Rectal smooth muscle tissue (tissue), 1 donor: ENCODE measurements around the gene ZBTB1.
"Not testable (repeated sequence)": the region's sequence is repeated elsewhere in the genome, so short reads cannot be mapped to it uniquely, and the experiment has no call there.

Source experiments
- H3K27ac ChIP-seq: one replicate; pipeline ENCODE4 v1.7.0; 2013; ENCODE audit warnings: low read depth, low read length, inconsistent platforms
- H3K27me3 ChIP-seq: one replicate; pipeline ENCODE4 v1.7.0; 2013; ENCODE audit warnings: low read length; ENCODE audit not compliant: control insufficient read depth, insufficient read depth
- H3K36me3 ChIP-seq: one replicate; pipeline ENCODE4 v1.7.0; 2013; ENCODE audit warnings: low read length; ENCODE audit not compliant: control insufficient read depth, insufficient read depth
- H3K4me1 ChIP-seq: one replicate; pipeline ENCODE4 v1.7.0; 2013; ENCODE audit warnings: low read length; ENCODE audit not compliant: control insufficient read depth, insufficient read depth
- H3K4me3 ChIP-seq: one replicate; pipeline ENCODE4 v1.7.0; 2013; ENCODE audit warnings: low read length
- H3K9ac ChIP-seq: one replicate; pipeline ENCODE4 v1.7.0; 2013; ENCODE audit warnings: low read length

The ZBTB1 gene

GRCh38 chr14:64516969-64517368 lies 12.4 kb downstream of the ZBTB1 start:
- peaks cover 3% of the 10 kb centered on the region for H3K4me1 ChIP-seq

GRCh38 chr14:64517667-64518066 lies 13.1 kb downstream of the ZBTB1 start:
- H3K27me3 ChIP-seq, H3K4me1 ChIP-seq, H3K27ac ChIP-seq, H3K4me3 ChIP-seq, H3K9ac ChIP-seq, H3K36me3 ChIP-seq: not testable (repeated sequence)

More at GRCh38 chr14:64516969-64517368, 12.4 kb downstream of the ZBTB1 start:
- Histone ChIP-seq H3K27ac (no peak overlapping the region), H3K27me3 (no peaks in the 10 kb centered on the region), H3K9ac (no peak overlapping the region), H3K4me3 (no peak overlapping the region), H3K36me3 (no peaks in the 10 kb centered on the region)

GRCh38 chr14:64518229-64518628 lies 13.7 kb downstream of the ZBTB1 start:
- Histone ChIP-seq H3K4me1 (peaks cover 3% of the 10 kb centered on the region), H3K27ac (no peak overlapping the region), H3K9ac (no peak overlapping the region), H3K36me3 (no peaks in the 10 kb centered on the region), H3K27me3 (no peaks in the 10 kb centered on the region), H3K4me3 (no peak overlapping the region)

- Histone ChIP-seq H3K9ac (no peak overlapping the region), H3K4me1 (no peaks in the 10 kb centered on the region), H3K27ac (no peak overlapping the region), H3K27me3 (no peaks in the 10 kb centered on the region), H3K4me3 (no peak overlapping the region), H3K36me3 (no peaks in the 10 kb centered on the region)
Observed at GRCh38 chr14:64520699-64521098, 16.1 kb downstream of the ZBTB1 start.

- H3K9ac ChIP-seq = no peak overlapping the region
- H3K36me3 ChIP-seq = no peaks in the 10 kb centered on the region
- no peaks in the 10 kb centered on the region for H3K27me3 ChIP-seq
- no peak overlapping the region for H3K27ac ChIP-seq
- H3K4me1 ChIP-seq = no peaks in the 10 kb centered on the region
- H3K4me3 ChIP-seq = no peak overlapping the region
Observed at GRCh38 chr14:64522591-64523355, 18.2 kb downstream of the ZBTB1 start.

GRCh38 chr14:64525354-64525753 lies 20.8 kb downstream of the ZBTB1 start:
- Histone ChIP-seq H3K27ac (no peak overlapping the region), H3K4me1 (no peaks in the 10 kb centered on the region), H3K36me3 (no peaks in the 10 kb centered on the region)

GRCh38 chr14:64531567-64531966 lies 27.0 kb downstream of the ZBTB1 start:
- no peaks in the 10 kb centered on the region for H3K36me3 ChIP-seq
- no peak overlapping the region for H3K9ac ChIP-seq
- no peaks in the 10 kb centered on the region for H3K4me1 ChIP-seq
- no peaks in the 10 kb centered on the region for H3K27me3 ChIP-seq
- no peak overlapping the region for H3K4me3 ChIP-seq
- H3K27ac ChIP-seq = no peak overlapping the region

More at GRCh38 chr14:64525354-64525753, 20.8 kb downstream of the ZBTB1 start:
- Histone ChIP-seq H3K9ac (no peak overlapping the region), H3K4me3 (no peak overlapping the region), H3K27me3 (no peaks in the 10 kb centered on the region)

- no peak overlapping the region for H3K27ac ChIP-seq
- no peaks in the 10 kb centered on the region for H3K27me3 ChIP-seq
Observed at GRCh38 chr14:64536488-64537245, 32.1 kb downstream of the ZBTB1 start.

GRCh38 chr14:64540208-64541202 lies 35.9 kb downstream of the ZBTB1 start, which contains the start of gene HSPA2:
HSPA2 (plus strand) TSS chr14:64540741; CDS start chr14:64540850, 109 bp downstream.
- Histone ChIP-seq H3K27me3 (no peaks in the 10 kb centered on the region), H3K4me1 (no peaks in the 10 kb centered on the region), H3K27ac (peak within 1 kb of the TSS; percentile 95), H3K4me3 (peak within 1 kb of the TSS; percentile 72), H3K36me3 (no peaks in the 10 kb centered on the region), H3K9ac (peak within 1 kb of the TSS; percentile 78)

More at GRCh38 chr14:64536488-64537245, 32.1 kb downstream of the ZBTB1 start:
- Histone ChIP-seq H3K4me3 (no peak overlapping the region), H3K4me1 (no peaks in the 10 kb centered on the region), H3K9ac (no peak overlapping the region), H3K36me3 (no peaks in the 10 kb centered on the region)

GRCh38 chr14:64541261-64541971 lies 36.8 kb downstream of the ZBTB1 start:
- H3K4me1 ChIP-seq = no peaks in the 10 kb centered on the region
- H3K36me3 ChIP-seq = no peaks in the 10 kb centered on the region
- H3K27me3 ChIP-seq = no peaks in the 10 kb centered on the region
- H3K9ac ChIP-seq = no peak overlapping the region
- H3K4me3 ChIP-seq = peak overlapping the region; percentile 72
- H3K27ac ChIP-seq = peak overlapping the region; percentile 75

GRCh38 chr14:64541972-64542835 lies 37.6 kb downstream of the ZBTB1 start:
- Histone ChIP-seq H3K36me3 (no peaks in the 10 kb centered on the region), H3K9ac (no peak overlapping the region), H3K4me3 (peak overlapping the region; percentile 72), H3K27me3 (no peaks in the 10 kb centered on the region), H3K4me1 (no peaks in the 10 kb centered on the region), H3K27ac (peak overlapping the region; percentile 75)
